GM12878 (cell line): Measurements from ENCODE around the gene BBS4. TPM values are rescaled to one million over a fixed set of nuclear protein-coding genes. Genes with fewer than 3 reads are reported as not detected.
A peak's percentile ranks its signal among the peaks of the same experiment; 100 is the strongest.

Experiments used
- ATAC-seq: fragments of 200-7000 bp; cut with Tn5 transposase; 3 replicates; pipeline ENCODE4 v1.9.1; 2020; ENCODE audit warnings: mild to moderate bottlenecking, moderate library complexity
- BruUV-seq: library from RNA; stranded (reverse); fragments of 400-500 nt; replicated peaks from 2 replicates; lab custom pipeline; 2021; lab: Mats Ljungman, UMichigan
- CTCF ChIA-PET: fragments of 300-600 bp; sonication (Branson Sonifier 250); formaldehyde crosslinking; extraction: SDS; loops from one replicate; lab custom pipeline; 2021; ENCODE audit warnings: inconsistent platforms; lab: Yijun Ruan, JAX
- POLR2A ChIA-PET: fragments of 350-600 bp; formaldehyde crosslinking; extraction: SDS; loops from one replicate; lab custom pipeline; 2021; ENCODE audit warnings: inconsistent platforms; lab: Charles Lee
- RAD21 ChIA-PET: fragments of 300-600 bp; sonication (Branson Sonifier 250); formaldehyde crosslinking; loops from one replicate; lab custom pipeline; 2023; ENCODE audit warnings: antibody characterized with exemption; ENCODE audit not compliant: unreplicated experiment; lab: Charles Lee
- SMC1A ChIA-PET: fragments of 300-600 bp; sonication (Branson Sonifier 250); formaldehyde crosslinking; loops from one replicate; lab custom pipeline; 2023; ENCODE audit not compliant: unreplicated experiment, uncharacterized antibody; lab: Charles Lee
- DNase-seq: peaks from one replicate; pipeline ENCODE4 v3.0.0-alpha.2; 2011; ENCODE audit warnings: low read depth, low spot score
- FAIRE-seq: peaks from 3 replicates; lab custom pipeline; 2011; peaks lifted over from hg19 to GRCh38; lab: Jason Lieb, UNC
- H2AFZ ChIP-seq: 2 replicates; pipeline ENCODE4 v1.6.0; 2011; ENCODE audit warnings: low read depth, low read length, control low read depth; ENCODE audit not compliant: control insufficient read depth
- H3K27ac ChIP-seq: 2 replicates; pipeline ENCODE4 v1.5.1; 2011; ENCODE audit warnings: control low read depth; ENCODE audit not compliant: control insufficient read depth, insufficient read depth
- H3K27me3 ChIP-seq, 2 experiments: replicated peaks in 1 of 2; 2 replicates each; pipeline versions ENCODE4 v1.6.0 to v1.6.1; 2011; ENCODE audit warnings: low read length in 1 of 2; ENCODE audit not compliant: control insufficient read depth in 2 of 2, insufficient read depth in 2 of 2
- H3K36me3 ChIP-seq, 2 experiments: 2 replicates each; pipeline ENCODE4 v1.5.1; 2011; ENCODE audit warnings: low read length in 1 of 2; ENCODE audit not compliant: control insufficient read depth in 2 of 2, insufficient read depth in 2 of 2
- H3K4me1 ChIP-seq: 2 replicates; pipeline ENCODE4 v1.6.1; 2011; ENCODE audit warnings: mild to moderate bottlenecking, low read length, moderate library complexity, mixed read lengths; ENCODE audit not compliant: control insufficient read depth, insufficient read depth
- H3K4me2 ChIP-seq: 2 replicates; pipeline ENCODE4 v1.6.0; 2011; ENCODE audit warnings: control low read depth; ENCODE audit not compliant: control insufficient read depth, insufficient read depth
- H3K4me3 ChIP-seq: fragments of 200-600 bp; sonication (generic); 2 replicates; pipeline ENCODE4 v1.5.1; 2016
- H3K79me2 ChIP-seq: 2 replicates; pipeline ENCODE4 v1.6.0; 2011; ENCODE audit warnings: low read length; ENCODE audit not compliant: control insufficient read depth, insufficient read depth
- H3K9ac ChIP-seq: 2 replicates; pipeline ENCODE4 v1.8.0; 2011; ENCODE audit warnings: low read length, control low read depth, mixed read lengths; ENCODE audit not compliant: control insufficient read depth, insufficient read depth
- H3K9me3 ChIP-seq: replicated peaks from 3 replicates; pipeline ENCODE4 v1.5.1; 2011; ENCODE audit warnings: mild to moderate bottlenecking, low read length; ENCODE audit not compliant: control insufficient read depth, insufficient read depth
- H4K20me1 ChIP-seq: 2 replicates; pipeline ENCODE4 v1.6.0; 2011; ENCODE audit not compliant: control insufficient read depth, insufficient read depth
- CTCF ChIP-seq, 3 experiments: IDR thresholded peaks in 2 of 3; conservative IDR thresholded peaks in 1 of 3; 2 replicates each; pipeline ENCODE4 v1.5.1; 2011; ENCODE audit warnings: low read depth in 3 of 3, low read length in 3 of 3, mild to moderate bottlenecking in 3 of 3, control low read depth in 2 of 3, moderate library complexity in 2 of 3, inconsistent platforms in 1 of 3, mixed read lengths in 1 of 3; ENCODE audit not compliant: control insufficient read depth in 2 of 3, insufficient read depth in 1 of 3; ENCODE audit errors: extremely low read depth in 1 of 3
- FOS ChIP-seq: IDR thresholded peaks from 3 replicates; pipeline ENCODE4 v1.6.1; 2011; ENCODE audit warnings: borderline replicate concordance; ENCODE audit not compliant: insufficient read length; ENCODE audit errors: extremely low read depth
- POU2F2 ChIP-seq: IDR thresholded peaks from 3 replicates; pipeline ENCODE4 v1.6.1; 2011; ENCODE audit warnings: low read depth, mild to moderate bottlenecking, low read length, borderline replicate concordance
- RCOR1 ChIP-seq: conservative IDR thresholded peaks from 2 replicates; pipeline ENCODE4 v1.6.1; 2012; ENCODE audit warnings: low read depth, low read length, improper control_type of control experiment
- RELA ChIP-seq: fragments of 450-650 bp; IDR thresholded peaks from 2 replicates; pipeline ENCODE4 v1.8.0; 2014; ENCODE audit warnings: borderline replicate concordance; ENCODE audit not compliant: partially characterized antibody
- RFX5 ChIP-seq: IDR thresholded peaks from 2 replicates; pipeline ENCODE4 v1.6.1; 2011; ENCODE audit warnings: low read depth, low read length, improper control_type of control experiment
- SREBF2 ChIP-seq: IDR thresholded peaks from 2 replicates; pipeline ENCODE4 v1.6.1; 2012; ENCODE audit warnings: mild to moderate bottlenecking, low read length
- ZBED1 ChIP-seq: IDR thresholded peaks from 2 replicates; pipeline ENCODE4 v1.6.1; 2016; ENCODE audit warnings: borderline replicate concordance
- WGBS: methylation state at CpG from one replicate; pipeline ENCODE4 v1.1.6; 2016; ENCODE audit warnings: low lambda C conversion rate; ENCODE audit not compliant: insufficient replicate concordance, insufficient coverage; ENCODE audit errors: missing lambda C conversion rate; 5-methylcytosine and 5-hydroxymethylcytosine counted together
- in situ Hi-C: fragments of 300-500 bp; cut with MboI; formaldehyde crosslinking; loops from 9 replicates; pipeline ENCODE4 v1.14.3; 2018; ENCODE audit warnings: mixed read lengths
- intact Hi-C: fragments of 100-400 bp; cut with micrococcal nuclease; formaldehyde crosslinking; loops from one replicate; pipeline ENCODE4 v1.14.2; 2022; ENCODE audit not compliant: unreplicated experiment
- polyA plus RNA-seq, 11 experiments: library from polyadenylated mRNA; depleted of rRNA in 4 of 11; unstranded in 6 of 11; stranded (reverse) in 5 of 11; fragments of >200 nt; fragmentation: Nextera tagmentation in 4 of 11; fragmentation: Illumina TruSeq in 1 of 11; extraction: Ambion mirVana in 4 of 11; extraction: Trizol in 1 of 11; gene quantifications; 1 replicate in 1 of 11; 2 replicates in 10 of 11; pipeline versions ENCODE4 v1.2.1 to v1.2.3, GENCODE V29; 2011 to 2016; ENCODE audit warnings: inconsistent platforms in 2 of 11, missing spikeins in 2 of 11, low read depth in 1 of 11
- total RNA-seq, 4 experiments: library from RNA; depleted of rRNA in 3 of 4; stranded (reverse); fragments of >200 nt in 3 of 4; fragmentation: Illumina TruSeq in 1 of 4; extraction: Trizol in 1 of 4; gene quantifications; 2 replicates each; pipeline versions ENCODE4 v1.2.1 to v1.2.3, GENCODE V29; 2013 to 2021
- TF ChIP-seq, protein P1 (sequence below): fragments of 450-650 bp; formaldehyde crosslinking; IDR thresholded peaks from 2 replicates; pipeline ENCODE4 v1.5.0; 2022; ENCODE audit warnings: mild to moderate bottlenecking, missing genetic modification characterization
- TF ChIP-seq, protein P2 (sequence below): fragments of 450-650 bp; IDR thresholded peaks from 2 replicates; pipeline ENCODE4 v1.6.1; 2017; ENCODE audit warnings: low read depth, mild to moderate bottlenecking, moderate library complexity
- TF ChIP-seq, protein P3 (sequence below): IDR thresholded peaks from 2 replicates; pipeline ENCODE4 v1.6.1; 2011; ENCODE audit warnings: mild to moderate bottlenecking, low read depth, low read length, moderate library complexity; ENCODE audit not compliant: insufficient replicate concordance
- TF ChIP-seq, protein P4 (sequence below): fragments of 150-350 bp; IDR thresholded peaks from 2 replicates; pipeline ENCODE4 v1.6.1; 2016; ENCODE audit warnings: low read depth, low read length

Gene BBS4
- total and polyA plus RNA-seq, 10 of the 15 experiments (the other 5 are each of a cell fraction or from before 2014, with no cell fraction given) = 7.2 to 22.1 (median 9.9) TPM

GRCh38 chr15:72680931-72681330, 5.1 kb upstream of the BBS4 start:
- H3K9ac ChIP-seq = no peak overlapping the region
- POLR2A ChIA-PET = interaction anchor here (0.6 to 0.7 kb wide), 2 partner anchors 68 to 188 kb away, joined by 3 to 5 read pairs; no protein-coding TSS in a partner anchor
- RAD21 ChIA-PET = no interaction called here
- H3K9me3 ChIP-seq = no peaks in the 10 kb centered on the region
- in situ Hi-C loops (no loop called here), intact Hi-C loops (no loop called here)
- 16% methylated on average over 3 of the region's 3 CpGs for WGBS
- H3K4me1 ChIP-seq = no peaks in the 10 kb centered on the region
- ATAC-seq (peak; percentile 47), DNase-seq (no peak), FAIRE-seq (no peak)
- no peak overlapping the region for H3K4me3 ChIP-seq
- peaks cover 0 to 2% of the 10 kb centered on the region in 2 experiments; a peak in 1 of 4 replicates for H3K27me3 ChIP-seq
- no peaks in the 10 kb centered on the region for H3K79me2 ChIP-seq
- no peaks in the 10 kb centered on the region for H4K20me1 ChIP-seq
- BruUV-seq = no TSS peak
- no peak overlapping the region for H3K4me2 ChIP-seq
- SMC1A ChIA-PET = no interaction called here
- H3K27ac ChIP-seq = no peak overlapping the region
- no peaks in the 10 kb centered on the region for H3K36me3 ChIP-seq
- CTCF ChIA-PET = interaction anchor here (0.6 to 2.1 kb wide), 7 partner anchors 9 to 1041 kb away, joined by 3 to 8 read pairs (median 3); no protein-coding TSS in a partner anchor
- H2AFZ ChIP-seq = no peak overlapping the region
- no peak for TF ChIP-seq RCOR1
- no peak for TF ChIP-seq FOS
- TF ChIP-seq RFX5 = no peak
- TF ChIP-seq, protein P1, sequence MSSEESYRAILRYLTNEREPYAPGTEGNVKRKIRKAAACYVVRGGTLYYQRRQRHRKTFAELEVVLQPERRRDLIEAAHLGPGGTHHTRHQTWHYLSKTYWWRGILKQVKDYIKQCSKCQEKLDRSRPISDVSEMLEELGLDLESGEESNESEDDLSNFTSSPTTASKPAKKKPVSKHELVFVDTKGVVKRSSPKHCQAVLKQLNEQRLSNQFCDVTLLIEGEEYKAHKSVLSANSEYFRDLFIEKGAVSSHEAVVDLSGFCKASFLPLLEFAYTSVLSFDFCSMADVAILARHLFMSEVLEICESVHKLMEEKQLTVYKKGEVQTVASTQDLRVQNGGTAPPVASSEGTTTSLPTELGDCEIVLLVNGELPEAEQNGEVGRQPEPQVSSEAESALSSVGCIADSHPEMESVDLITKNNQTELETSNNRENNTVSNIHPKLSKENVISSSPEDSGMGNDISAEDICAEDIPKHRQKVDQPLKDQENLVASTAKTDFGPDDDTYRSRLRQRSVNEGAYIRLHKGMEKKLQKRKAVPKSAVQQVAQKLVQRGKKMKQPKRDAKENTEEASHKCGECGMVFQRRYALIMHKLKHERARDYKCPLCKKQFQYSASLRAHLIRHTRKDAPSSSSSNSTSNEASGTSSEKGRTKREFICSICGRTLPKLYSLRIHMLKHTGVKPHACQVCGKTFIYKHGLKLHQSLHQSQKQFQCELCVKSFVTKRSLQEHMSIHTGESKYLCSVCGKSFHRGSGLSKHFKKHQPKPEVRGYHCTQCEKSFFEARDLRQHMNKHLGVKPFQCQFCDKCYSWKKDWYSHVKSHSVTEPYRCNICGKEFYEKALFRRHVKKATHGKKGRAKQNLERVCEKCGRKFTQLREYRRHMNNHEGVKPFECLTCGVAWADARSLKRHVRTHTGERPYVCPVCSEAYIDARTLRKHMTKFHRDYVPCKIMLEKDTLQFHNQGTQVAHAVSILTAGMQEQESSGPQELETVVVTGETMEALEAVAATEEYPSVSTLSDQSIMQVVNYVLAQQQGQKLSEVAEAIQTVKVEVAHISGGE = no peak
- TF ChIP-seq SREBF2 = no peak
- TF ChIP-seq, protein P2, sequence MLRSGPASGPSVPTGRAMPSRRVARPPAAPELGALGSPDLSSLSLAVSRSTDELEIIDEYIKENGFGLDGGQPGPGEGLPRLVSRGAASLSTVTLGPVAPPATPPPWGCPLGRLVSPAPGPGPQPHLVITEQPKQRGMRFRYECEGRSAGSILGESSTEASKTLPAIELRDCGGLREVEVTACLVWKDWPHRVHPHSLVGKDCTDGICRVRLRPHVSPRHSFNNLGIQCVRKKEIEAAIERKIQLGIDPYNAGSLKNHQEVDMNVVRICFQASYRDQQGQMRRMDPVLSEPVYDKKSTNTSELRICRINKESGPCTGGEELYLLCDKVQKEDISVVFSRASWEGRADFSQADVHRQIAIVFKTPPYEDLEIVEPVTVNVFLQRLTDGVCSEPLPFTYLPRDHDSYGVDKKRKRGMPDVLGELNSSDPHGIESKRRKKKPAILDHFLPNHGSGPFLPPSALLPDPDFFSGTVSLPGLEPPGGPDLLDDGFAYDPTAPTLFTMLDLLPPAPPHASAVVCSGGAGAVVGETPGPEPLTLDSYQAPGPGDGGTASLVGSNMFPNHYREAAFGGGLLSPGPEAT = no peak
- no peak for TF ChIP-seq CTCF (IDR thresholded peaks at IDR 0.05 in 2 of 3, conservative IDR thresholded peaks at IDR 0.05 in 1 of 3; ENCODE audit: control insufficient read depth in 2 of 3, extremely low read depth in 1 of 3, insufficient read depth in 1 of 3, low read depth in 3 of 3, low read length in 3 of 3)
- TF ChIP-seq, protein P3, sequence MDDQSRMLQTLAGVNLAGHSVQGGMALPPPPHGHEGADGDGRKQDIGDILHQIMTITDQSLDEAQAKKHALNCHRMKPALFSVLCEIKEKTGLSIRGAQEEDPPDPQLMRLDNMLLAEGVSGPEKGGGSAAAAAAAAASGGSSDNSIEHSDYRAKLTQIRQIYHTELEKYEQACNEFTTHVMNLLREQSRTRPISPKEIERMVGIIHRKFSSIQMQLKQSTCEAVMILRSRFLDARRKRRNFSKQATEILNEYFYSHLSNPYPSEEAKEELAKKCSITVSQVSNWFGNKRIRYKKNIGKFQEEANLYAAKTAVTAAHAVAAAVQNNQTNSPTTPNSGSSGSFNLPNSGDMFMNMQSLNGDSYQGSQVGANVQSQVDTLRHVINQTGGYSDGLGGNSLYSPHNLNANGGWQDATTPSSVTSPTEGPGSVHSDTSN = no peak
- TF ChIP-seq ZBED1 = no peak
- TF ChIP-seq, protein P4, sequence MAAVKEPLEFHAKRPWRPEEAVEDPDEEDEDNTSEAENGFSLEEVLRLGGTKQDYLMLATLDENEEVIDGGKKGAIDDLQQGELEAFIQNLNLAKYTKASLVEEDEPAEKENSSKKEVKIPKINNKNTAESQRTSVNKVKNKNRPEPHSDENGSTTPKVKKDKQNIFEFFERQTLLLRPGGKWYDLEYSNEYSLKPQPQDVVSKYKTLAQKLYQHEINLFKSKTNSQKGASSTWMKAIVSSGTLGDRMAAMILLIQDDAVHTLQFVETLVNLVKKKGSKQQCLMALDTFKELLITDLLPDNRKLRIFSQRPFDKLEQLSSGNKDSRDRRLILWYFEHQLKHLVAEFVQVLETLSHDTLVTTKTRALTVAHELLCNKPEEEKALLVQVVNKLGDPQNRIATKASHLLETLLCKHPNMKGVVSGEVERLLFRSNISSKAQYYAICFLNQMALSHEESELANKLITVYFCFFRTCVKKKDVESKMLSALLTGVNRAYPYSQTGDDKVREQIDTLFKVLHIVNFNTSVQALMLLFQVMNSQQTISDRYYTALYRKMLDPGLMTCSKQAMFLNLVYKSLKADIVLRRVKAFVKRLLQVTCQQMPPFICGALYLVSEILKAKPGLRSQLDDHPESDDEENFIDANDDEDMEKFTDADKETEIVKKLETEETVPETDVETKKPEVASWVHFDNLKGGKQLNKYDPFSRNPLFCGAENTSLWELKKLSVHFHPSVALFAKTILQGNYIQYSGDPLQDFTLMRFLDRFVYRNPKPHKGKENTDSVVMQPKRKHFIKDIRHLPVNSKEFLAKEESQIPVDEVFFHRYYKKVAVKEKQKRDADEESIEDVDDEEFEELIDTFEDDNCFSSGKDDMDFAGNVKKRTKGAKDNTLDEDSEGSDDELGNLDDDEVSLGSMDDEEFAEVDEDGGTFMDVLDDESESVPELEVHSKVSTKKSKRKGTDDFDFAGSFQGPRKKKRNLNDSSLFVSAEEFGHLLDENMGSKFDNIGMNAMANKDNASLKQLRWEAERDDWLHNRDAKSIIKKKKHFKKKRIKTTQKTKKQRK = no peak
- TF ChIP-seq POU2F2 = no peak
- no peak for TF ChIP-seq RELA
